ENCODE data around the gene RUNX3.
A peak's percentile ranks its signal among the peaks of the same experiment; 100 is the strongest.

DNA sequence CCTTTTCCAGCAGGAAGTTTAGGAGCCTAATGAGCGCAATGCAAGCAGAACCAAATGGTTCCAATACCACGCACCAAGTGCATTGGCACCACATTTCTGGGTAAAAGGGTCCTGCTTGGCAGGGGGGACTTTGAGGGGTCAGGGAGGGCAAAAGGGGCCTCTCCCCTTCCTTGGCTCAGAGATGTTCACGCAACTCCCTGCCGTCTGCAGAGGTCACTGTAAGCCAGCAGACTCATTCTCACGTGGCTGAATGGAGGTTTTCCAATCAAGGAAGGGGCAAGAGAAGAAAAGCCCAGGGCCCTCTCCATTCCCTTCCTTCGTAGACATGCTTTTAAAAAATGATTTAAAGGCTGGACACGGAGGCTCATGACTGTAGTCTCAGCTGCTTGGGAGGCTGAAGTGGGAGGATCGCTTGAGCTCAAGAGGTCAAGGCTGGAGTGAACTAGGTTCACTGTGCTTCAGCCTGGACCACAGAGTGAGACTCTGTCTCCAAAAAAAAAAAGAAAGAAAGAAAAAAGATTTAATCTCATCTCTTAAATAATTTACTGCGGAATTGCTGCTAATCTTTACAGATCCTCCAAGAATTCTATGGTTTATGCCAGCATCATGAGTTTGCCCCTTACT lies 80.3 kb downstream of the RUNX3 start:
- TF ChIP-seq EZH2 (IDR thresholded peaks at IDR 0.05; ENCODE audit: borderline replicate concordance, low read length) = no peak
- TF ChIP-seq, protein P1, sequence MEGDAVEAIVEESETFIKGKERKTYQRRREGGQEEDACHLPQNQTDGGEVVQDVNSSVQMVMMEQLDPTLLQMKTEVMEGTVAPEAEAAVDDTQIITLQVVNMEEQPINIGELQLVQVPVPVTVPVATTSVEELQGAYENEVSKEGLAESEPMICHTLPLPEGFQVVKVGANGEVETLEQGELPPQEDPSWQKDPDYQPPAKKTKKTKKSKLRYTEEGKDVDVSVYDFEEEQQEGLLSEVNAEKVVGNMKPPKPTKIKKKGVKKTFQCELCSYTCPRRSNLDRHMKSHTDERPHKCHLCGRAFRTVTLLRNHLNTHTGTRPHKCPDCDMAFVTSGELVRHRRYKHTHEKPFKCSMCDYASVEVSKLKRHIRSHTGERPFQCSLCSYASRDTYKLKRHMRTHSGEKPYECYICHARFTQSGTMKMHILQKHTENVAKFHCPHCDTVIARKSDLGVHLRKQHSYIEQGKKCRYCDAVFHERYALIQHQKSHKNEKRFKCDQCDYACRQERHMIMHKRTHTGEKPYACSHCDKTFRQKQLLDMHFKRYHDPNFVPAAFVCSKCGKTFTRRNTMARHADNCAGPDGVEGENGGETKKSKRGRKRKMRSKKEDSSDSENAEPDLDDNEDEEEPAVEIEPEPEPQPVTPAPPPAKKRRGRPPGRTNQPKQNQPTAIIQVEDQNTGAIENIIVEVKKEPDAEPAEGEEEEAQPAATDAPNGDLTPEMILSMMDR (conservative IDR thresholded peaks at IDR 0.05 in 1 of 2, IDR thresholded peaks at IDR 0.05 in 1 of 2; ENCODE audit: extremely low read depth in 1 of 2, insufficient read depth in 1 of 2, low read depth in 1 of 2, low read length in 2 of 2) = peak in 1 of 2 donors; percentile 35

All from mammary epithelial cell (primary cell).